8988T (cell line): ENCODE measurements around the gene CBX3.
"Not testable (repeated sequence)": the region's sequence is repeated elsewhere in the genome, so short reads cannot be mapped to it uniquely, and the experiment has no call there.

Experiments
- DNase-seq: peaks from one replicate; pipeline ENCODE4 v3.0.0; 2011

CBX3 gene

GRCh38 chr7:26208040-26208439 lies 6.5 kb downstream of the CBX3 start:
- DNase-seq: no peak

DNA sequence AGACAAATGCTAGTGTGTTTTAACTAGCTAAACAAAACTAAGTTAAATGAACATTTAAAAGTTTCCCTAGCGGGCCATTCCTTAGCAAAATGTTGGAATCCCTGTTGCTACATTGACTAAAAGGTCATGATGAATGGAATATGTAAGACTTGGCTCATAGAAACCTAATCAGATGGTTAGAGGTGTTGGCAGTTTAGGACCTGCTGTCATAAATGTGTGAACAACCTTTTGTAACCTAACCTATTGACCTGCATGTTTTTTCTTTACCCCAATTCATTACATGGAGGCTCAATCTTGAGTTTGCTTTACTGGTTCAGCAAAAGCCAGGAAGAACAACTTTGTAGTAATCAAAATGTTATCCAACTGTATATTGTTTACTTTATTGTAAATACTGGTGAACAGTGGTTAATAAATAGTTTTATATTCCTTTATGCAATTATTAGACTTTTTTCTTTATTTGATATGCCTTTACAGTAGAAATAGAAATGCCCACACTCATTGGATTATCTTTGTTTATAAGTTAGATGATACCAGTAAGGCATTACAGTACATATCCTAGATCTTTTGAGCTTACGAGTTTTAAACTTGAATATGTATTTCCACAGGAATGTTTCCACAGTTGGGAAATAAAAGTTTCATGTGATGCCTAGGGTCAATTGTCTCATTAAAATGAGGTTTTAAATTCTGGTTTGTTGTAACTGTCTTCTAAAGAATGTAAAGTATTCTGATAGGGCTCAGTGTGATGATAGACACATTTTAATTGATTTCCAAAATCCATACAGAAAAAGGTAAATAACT lies 11.6 kb downstream of the CBX3 start:
- no peak for DNase-seq

GRCh38 chr7:26213807-26214515 lies 12.4 kb downstream of the CBX3 start:
- DNase-seq: no peak

GRCh38 chr7:26216049-26216448 lies 14.5 kb downstream of the CBX3 start:
- no peak for DNase-seq

DNA sequence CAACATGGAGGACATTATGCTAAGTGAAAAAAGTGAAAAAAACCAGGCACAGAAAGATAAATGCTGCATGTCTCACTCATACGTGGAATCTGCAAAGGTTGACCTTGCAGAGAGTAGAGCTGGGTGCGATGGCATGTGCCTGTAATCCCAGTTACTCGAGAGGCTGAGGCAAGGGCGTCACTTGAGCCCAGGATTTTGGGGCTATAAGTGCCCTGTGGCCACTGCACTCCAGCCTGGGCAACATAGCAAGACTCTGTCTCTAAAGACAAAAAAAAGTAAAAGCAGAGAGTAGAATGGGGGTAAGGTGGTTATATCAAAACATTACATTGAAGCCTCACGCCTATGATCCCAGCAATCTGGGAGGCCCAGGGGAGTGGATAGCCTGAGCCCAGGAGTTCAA lies 22.8 kb downstream of the CBX3 start:
- DNase-seq: no peak

DNA sequence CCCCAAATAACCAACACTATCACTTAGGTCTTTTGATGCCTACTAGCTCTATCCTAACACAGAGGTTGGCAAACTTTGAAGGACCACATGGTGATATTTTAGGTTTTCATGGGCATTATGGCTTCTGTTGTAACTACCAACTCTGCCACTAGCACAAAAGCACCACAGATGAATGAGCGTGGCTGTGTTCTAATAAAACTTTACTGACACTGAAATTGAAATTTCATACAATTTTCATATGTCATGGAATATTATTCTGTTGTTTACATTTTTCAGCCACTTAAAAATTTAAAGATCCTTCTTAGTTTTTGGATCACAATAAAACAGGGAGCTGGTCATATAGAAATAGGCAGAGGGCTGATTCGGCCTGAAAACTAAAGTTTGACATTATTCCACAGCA lies 26.4 kb downstream of the CBX3 start:
- DNase-seq: no peak

GRCh38 chr7:26233902-26234511 lies 32.5 kb downstream of the CBX3 start:
- DNase-seq: no peak

- no peak for DNase-seq
These were observed 35.7 kb downstream of the CBX3 start for GRCh38 chr7:26237035-26237807.

DNA sequence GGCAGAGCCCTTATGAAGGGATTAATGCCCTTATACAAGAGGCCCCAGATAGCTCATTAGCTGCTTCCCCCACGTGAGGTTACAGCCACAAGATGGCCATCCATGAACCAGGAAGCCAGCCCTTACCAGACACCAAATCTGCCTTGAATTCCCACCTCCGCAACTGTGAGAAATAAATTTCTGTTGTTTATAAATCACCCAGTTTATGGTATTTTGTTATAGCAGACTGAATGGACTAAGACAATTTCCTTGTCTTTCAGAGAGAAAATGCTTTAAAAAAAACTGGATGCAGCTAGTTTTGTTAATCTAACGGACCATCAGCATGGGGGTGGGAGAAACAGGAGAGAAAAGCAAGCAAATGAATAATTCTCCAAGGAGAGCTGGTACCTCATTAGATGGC lies 36.5 kb downstream of the CBX3 start:
- DNase-seq: no peak

DNA sequence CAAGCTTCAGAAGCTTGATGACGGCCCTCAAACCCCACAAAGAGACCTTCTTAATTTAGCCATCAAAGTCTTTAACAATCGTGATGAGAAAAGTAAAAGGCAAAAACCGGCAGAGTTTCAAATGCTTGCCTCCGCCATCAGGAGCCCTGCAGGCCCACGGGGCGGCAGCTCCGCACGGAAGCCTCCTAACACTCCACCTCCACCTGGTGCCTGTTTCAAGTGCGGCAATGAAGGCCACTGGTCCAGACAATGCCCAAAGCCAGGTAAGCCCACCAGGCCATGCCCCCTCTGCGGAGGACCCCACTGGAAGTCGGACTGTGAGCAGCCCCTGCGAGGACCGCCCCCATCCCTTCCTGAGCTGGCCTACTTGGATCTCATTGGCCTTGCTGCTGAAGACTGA lies 43.6 kb downstream of the CBX3 start:
- no peak for DNase-seq

DNA sequence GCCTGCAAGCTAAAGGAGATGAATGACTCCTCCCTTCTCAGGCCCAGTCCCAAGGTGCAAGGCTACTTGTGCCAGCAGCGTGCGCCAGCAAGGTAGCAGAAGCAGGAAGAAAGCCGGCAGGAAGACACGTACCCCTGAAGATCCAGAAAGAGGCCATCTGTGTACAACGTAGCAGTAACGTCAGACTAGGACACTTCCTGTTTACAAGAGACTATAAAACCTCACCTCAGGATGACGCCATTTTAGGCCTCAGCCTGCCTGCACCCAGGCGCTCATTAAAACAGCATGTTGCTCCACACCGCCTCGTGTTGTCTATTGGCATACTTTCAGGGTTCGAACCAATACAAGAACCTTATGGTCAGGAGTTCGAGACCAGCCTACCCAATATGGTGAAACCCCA lies 48.7 kb downstream of the CBX3 start:
- no peak for DNase-seq

- DNase-seq: not testable (repeated sequence)
These were observed 60.3 kb downstream of the CBX3 start for GRCh38 chr7:26261866-26262265.
